HG03442 (cell line): ENCODE data around the gene NDFIP1.
"Not testable (repeated sequence)": the region's sequence is repeated elsewhere in the genome, so short reads cannot be mapped to it uniquely, and the experiment has no call there.

Experiments
- ATAC-seq: cut with Tn5 transposase; IDR thresholded peaks from one replicate; pipeline ENCODE4 v1.9.1; 2021; ENCODE audit warnings: mild to moderate bottlenecking, moderate library complexity; ENCODE audit not compliant: unreplicated experiment

NDFIP1 gene

DNA sequence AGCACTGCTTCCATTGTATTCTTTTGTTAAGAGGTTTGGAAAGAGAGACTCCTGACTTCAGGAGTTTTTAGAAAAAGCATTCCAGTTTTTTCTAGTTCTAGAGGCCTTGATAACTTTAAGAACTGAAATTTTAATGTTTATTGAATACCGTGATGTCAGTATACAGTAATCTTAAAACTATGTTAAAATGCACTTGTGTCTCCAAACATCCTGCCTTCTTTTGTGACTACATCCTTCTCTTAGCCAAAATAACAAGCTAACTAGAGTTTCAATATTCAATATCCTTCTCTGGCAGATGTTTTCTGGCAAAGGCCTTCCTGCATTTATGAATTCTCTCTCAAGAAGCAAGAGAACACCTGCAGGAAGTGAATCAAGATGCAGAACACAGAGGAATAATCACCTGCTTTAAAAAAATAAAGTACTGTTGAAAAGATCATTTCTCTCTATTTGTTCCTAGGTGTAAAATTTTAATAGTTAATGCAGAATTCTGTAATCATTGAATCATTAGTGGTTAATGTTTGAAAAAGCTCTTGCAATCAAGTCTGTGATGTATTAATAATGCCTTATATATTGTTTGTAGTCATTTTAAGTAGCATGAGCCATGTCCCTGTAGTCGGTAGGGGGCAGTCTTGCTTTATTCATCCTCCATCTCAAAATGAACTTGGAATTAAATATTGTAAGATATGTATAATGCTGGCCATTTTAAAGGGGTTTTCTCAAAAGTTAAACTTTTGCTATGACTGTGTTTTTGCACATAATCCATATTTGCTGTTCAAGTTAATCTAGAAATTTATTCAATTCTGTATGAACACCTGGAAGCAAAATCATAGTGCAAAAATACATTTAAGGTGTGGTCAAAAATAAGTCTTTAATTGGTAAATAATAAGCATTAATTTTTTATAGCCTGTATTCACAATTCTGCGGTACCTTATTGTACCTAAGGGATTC, 43.1 kb downstream of the NDFIP1 start:
- ATAC-seq, result no peak

DNA sequence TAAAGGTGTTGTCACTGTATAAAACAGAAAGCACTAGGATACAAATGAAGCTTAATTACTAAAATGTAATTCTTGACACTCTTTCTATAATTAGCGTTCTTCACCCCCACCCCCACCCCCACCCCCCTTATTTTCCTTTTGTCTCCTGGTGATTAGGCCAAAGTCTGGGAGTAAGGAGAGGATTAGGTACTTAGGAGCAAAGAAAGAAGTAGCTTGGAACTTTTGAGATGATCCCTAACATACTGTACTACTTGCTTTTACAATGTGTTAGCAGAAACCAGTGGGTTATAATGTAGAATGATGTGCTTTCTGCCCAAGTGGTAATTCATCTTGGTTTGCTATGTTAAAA, 43.8 kb downstream of the NDFIP1 start:
- ATAC-seq, result no peak

DNA sequence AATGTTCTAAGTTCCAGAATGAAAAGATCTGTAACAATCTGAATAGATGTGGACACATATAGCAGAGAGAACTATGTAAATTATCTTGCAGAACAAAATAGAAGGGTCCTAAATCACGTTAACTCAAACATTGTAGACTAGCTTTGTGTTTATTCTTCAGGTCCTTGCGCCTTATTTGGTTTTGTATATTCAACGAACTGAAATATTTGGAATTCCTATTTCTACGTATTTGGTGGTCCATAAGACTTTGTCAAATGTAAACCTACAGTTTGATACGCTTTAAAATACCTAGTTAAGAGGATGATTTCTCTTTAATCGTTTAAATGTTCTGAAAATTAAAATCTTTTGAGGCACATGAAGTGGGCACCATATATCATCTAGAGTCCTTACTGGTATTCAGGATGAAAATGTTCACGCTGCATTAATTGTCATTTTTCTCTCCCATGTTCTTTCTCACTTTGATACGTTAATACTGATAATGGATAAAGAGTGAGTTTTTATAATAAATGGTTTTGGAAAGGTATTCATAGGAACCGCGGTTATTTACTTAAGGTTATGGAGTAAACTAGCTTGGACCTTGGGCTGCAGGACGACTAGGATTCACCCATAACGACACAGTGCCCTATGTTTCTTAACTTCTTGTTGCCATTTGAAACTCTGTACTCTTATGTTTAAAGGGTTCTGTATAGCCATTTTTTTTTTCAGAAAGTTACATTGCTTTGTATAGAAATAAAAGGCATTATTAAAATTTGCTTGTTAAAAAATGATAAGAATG, 45.3 kb downstream of the NDFIP1 start:
- no peak for ATAC-seq

DNA sequence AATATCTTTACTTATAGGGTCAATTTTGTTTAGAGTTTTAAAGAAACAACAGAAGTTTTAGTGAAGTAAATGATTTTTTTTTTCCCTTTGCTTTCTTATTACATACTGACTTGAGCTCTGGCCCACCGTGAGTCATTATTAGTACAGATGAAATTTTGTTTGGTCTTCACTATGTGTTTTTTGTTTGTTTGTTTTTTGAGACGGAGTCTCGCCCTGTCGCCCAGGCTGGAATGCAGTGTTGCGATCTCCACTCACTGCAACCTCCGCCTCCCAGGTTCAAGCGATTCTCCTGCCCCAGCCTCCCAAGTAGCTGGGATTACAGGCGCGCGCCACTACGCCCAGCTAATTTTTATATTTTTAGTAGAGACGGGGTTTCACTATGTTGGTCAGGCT, 45.9 kb downstream of the NDFIP1 start:
- ATAC-seq, result not testable (repeated sequence)

DNA sequence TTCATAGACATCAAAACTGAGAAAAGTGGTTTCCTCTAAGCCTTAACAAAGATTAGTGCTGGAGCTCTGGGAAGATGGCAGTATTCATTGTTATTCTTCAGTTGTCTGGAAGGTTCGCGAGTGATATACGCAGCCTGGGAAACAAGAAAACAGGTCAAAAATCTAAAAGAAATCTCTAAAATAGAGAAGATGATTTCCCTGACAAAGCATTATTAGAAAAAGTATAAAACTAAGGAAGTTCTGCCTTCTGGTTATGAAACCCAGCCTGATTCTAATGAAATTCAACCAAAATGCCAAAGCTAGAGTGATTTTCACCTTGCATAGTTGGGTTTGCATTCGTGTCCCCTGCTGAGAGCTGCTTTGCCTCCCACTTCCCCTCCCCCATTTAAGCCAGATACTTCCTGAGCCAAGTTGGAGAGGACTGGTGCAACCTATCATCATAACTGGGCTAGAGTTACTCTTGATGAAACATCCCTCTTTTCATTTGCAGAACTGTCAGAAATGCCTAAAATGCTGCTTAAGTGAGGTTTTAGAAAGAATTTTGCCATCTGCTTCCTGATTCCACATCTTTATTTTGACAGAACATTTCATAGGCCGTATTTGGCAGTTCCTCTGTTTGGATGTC, 48.4 kb downstream of the NDFIP1 start:
- ATAC-seq, result no peak

DNA sequence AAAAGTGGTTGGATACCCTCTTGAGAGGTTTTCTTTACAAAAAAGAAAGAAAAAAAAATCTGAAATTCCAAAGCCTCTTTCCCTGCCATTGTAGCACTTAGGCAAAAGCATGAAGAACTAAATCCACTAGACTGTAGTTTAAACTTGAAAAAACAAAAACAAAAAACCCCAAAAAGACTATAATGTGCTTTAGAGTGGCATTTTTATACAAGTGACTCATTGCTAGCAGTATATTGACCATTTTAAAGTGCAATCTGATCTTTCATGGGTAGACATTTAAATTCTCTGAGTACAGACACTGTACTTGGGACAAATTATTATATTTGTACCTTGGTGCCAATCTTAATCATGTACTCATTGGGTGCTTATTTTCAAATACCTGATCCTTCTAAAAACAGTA, 50.8 kb downstream of the NDFIP1 start:
- ATAC-seq, result no peak

DNA sequence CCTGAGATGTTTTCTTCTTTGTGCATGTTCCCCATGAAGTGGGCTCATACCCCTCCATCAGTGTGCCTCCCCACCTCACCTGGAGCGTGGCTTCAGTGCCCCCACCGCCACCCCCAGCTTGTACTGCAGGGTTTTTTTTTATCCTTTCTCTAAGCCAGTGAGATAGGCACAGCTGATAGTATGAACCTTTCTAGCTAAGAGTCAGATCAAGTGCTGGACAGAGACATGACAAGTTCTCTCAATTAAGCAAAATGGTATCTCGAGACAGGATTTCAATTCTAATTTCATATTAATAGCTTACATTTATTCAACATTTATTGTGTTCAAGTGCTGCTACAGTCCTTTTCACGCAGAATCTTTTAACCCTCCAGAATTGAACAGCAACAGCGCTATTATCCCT, 55.7 kb downstream of the NDFIP1 start:
- no peak for ATAC-seq

DNA sequence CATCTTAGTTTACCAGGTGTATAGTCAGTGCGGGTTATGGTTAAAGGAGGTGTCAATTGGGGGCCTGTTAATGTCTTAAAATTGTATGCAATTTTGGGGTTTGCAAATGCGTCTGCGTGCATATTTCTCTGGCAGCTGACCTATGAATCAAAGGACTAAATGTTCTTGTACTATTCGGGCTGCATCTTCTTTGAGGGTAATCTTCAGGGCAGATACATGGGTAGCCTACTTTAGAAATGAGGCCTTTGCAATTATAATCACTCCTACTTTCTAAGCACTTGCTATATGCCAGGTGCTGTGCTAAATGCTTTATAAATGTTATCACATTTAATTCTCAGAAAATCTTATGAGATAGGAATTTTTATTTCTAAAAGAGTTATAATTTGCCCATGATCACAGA, 58.2 kb downstream of the NDFIP1 start:
- no peak for ATAC-seq

DNA sequence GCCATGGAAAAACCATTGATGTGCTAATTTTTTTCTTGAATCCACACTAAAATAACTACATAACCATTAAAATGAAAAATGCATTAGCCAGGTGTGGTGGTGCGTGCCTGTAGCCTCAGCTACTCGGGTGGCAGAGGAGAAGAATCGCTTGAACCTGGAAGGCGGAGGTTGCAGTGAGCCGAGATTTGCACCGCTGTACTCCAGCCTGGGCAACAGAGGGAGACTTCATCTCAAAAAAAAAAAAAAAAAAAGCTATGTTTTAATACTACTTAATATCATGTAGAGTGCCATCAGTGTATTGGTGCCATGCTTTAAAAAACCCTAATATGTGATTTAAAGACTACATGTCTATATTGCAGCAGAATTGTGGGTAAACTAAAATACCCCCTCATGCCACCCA, 58.9 kb downstream of the NDFIP1 start:
- no peak for ATAC-seq

DNA sequence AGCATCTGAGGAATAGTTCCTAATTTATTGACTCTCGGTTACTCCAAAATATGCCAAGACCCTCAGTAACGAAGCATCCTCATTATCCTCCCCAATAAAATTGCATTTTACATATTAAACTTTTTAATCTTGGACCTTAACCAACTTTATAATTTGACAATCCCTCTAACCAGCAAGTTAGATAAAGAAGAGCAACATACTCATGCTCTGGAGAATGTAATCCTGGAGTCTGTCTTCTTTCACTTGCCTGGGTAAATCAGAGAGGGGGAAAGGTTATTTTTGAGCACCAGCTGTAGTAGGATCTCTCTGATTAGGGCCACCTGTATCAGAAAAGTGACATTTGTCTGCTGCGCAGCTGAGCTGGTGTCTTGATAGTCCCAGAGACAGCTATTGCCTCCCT, 59.8 kb downstream of the NDFIP1 start:
- no peak for ATAC-seq

DNA sequence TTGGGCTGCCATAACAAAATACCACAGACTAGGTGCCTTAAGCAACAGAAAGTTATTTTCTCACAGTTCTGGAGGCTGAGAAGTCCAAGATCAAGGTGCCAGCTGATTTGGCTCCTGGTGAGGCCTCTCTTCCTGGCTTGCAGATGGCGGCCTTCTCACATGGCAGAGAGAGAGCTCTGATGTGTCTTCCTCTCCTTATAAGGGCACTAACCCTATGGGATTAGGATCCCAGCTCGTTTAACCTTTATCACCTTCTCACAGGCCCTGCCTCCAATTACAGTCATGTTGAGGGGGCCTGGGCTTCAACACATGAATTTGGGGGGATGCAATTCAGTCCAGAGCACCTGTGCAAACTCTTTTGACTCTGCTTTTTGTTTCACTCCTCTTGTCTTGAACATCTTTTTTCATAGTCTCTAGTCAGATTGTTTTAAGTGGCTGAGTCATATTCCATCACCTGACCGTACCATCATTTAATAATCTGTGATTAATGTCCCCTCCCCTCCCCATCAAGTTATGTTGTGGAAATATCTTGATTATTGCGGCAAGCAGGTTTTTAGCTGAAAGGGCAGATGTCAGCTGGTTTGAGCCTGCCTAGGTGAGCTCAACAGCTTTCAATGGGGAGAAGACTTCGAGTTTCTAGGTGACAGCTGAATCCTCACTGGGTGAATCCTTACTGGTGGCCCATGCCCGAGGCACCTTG, 61.8 kb downstream of the NDFIP1 start:
- no peak for ATAC-seq

DNA sequence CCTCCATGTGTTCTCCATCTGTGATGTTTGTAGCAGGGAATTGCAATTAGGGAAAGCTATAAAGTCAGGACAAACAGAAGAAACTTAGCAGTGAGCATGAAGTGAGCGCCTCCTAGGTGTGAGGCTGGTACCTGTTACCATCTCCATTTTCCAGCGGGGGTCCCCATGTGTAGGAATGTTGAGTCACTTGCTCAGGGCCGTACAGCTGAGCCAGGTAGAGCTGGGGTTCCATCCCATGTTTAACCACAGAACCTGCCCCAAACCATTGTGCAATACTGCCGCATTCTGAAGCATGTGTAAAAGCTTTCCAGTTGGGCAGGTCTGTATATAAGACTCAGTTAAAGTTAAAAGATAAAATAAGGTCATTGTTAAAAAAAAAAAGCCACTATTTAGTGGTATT, 62.7 kb downstream of the NDFIP1 start:
- no peak for ATAC-seq

DNA sequence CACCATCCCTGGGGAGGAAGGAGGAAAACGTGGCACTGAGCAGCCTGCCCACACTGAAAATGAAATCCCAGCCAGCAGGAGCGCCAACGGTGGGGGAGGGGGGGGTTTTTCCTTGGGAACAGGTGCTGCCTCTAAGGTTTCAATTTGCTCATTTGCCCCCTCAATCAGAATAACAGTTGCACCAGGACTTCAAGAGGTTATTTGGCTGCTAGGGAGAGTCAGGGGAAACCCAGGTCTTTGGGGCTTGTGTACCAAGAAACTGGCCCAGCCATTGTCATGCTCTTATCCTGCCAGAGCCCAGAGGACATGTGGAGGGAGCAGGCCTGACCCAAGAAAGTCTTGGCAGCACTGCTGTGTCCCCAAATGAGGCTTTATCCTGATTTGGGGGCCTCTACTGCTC, 66.5 kb downstream of the NDFIP1 start:
- no peak for ATAC-seq

DNA sequence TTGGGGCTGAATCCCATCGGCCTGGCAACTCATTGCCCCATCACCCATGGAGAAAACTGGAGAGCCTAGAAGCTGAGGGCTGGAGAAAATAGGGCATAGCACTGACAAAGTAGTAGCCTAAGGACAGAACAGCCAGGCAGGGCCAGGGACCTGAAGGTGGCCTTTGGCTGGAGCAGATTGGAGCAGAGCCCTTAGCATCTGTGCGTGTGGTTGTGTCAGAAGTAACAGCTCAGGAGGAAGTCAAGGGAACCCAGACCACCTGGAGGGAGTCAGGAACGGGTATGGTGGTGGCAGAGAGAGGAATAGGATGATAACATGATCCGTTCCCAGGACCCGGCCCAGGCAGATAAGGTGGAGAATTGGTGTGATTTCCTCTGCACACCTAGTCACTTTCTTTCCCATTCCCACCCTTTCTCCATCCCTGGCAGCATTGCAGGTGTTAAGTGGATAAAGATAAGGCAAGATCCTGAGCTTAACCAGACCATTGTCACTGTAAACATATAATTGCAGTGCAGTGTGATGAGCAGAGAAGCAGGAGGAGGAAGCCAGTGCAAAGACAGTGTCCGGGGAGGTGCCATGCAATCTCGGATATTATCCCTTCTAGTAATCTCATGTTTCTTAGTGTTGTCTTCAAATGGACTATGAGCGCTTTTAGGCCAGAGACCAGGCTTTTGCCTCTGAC, 67.0 kb downstream of the NDFIP1 start:
- no peak for ATAC-seq

DNA sequence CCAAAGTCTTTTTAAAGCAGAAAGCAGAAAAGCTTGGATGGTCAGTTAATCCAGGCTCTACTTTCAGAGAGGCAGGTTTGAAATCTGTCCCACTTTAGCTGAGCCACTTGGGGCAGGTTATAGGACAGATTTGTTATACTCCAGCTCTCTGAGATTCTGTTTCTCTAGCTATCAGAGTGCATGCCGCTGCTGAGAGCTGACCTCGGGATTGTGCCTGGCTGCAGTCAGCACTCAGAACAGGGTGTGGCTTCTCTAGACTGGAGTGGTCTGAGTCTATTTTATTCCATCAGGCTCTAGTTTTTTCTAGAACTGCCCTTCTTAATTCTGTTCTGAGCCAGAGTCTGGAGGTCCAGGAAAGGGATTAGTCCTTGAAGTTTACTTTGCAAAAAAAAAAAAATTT, 67.7 kb downstream of the NDFIP1 start:
- ATAC-seq, result no peak

DNA sequence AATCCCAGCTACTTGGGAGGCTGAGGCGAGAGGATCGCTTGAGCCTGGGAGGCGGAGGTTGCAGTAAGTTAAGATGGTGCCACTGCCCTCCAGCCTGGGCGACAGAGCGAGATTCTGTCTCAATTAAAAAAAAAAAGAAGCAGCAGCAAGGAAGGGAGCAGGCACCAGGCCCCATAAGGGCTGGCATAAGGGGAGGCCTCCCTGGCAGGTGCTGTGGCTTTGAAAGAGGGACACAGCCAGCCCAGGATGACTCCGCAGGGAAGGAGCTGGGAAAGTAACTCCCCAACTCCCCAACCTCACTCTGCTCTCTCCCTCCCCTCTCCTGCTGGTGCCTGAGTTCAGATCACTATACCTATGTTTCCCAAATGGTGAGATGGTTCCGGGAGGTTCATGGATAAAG, 70.1 kb downstream of the NDFIP1 start:
- ATAC-seq, result no peak

DNA sequence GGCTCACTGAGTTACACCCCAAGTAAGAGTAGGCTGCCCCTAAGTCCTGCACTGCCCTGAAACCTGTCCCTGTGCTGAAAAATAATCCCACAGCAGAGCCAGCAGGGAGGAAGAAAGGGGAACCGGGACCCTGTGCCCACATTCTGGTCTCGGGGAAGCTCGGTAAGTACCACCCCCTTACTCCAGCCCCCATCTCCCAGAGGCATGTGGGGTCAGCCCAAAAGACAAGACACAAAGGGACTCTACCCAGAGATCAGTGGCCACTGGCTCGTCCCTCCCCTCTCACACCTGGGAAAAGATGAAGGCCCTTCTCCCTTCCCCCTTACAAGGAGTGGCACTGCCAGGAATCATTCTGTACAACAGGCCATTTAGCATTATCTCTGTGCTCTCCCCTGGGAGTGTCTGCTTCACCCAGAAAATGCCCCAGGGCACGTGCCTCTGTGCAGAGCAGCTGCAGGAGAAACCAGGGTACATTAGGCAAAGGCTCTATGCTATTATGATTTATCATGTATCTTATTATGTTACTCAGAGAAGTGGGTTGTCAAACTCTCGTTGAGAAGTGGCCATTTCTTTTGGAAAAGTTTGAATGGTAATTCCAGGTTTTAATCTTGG, 71.3 kb downstream of the NDFIP1 start:
- no peak for ATAC-seq

DNA sequence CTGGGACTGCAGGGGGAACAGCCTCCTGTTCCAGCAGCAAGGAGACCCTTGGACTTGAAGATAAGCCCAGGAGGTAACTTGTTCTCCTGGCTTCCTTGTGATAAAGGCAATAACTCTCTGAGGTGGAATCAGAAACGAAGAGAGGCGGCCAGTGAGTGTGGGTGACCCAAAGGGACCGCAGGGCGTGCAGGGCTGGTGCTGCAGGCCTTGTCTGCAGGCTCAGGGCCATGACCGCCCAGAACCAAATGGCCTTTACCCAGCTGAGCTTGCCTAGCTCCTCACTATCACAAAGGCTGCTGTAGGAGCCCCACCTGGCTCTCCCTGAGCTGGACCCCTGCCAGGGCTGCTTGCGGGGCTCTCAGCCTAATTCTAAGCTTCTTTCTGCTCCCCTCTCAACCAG, 72.5 kb downstream of the NDFIP1 start:
- ATAC-seq, result no peak

DNA sequence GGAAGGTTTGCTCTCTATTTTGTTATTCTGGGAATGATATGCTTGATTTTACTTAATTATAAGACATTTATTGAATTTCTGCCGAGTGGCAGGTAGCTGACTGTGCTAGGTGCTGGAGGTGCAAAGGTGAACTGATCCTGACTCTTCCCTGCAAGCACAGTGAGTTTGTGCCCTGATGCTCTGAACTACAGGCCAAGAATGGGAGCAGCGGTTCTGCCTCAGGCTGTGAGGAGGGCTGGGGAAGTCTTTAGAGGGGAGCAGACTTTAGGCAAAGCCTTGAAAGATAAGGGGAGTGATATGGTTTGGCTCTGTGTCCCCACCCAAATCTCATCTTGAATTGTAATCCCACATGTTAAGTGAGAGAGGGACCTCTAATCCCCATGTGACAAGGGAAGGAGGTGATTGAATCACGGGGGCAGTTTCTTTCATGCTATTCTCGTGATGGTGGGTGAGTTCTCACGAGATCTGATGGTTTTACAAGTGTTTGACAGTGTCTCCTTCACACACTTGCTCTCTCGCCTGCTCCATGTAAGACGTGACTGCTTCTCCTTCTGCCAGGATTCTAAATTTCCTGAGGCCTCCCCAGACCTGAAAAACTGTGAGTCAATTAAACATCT, 73.1 kb downstream of the NDFIP1 start:
- ATAC-seq, result no peak

DNA sequence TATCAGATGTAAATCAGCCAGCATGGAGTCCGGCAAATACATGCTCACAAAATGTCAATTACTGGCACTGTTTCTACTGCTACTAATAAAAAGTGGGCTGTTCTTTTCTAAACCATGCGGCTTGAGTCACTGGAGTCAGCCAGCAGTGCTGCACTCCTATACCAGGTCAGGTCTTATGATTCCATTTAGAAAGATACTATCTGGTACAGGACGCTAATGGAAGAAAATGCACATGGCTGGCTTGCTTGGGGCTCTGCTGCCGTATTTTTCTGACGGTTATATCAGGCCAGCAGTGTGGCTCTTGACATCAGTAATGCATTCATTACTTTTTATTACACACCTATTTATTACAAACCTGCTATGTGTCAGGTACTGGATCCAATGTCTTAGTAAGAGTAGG, 74.3 kb downstream of the NDFIP1 start:
- ATAC-seq, result no peak
